ENCODE data around the gene NEK6.

NEK6 gene

DNA sequence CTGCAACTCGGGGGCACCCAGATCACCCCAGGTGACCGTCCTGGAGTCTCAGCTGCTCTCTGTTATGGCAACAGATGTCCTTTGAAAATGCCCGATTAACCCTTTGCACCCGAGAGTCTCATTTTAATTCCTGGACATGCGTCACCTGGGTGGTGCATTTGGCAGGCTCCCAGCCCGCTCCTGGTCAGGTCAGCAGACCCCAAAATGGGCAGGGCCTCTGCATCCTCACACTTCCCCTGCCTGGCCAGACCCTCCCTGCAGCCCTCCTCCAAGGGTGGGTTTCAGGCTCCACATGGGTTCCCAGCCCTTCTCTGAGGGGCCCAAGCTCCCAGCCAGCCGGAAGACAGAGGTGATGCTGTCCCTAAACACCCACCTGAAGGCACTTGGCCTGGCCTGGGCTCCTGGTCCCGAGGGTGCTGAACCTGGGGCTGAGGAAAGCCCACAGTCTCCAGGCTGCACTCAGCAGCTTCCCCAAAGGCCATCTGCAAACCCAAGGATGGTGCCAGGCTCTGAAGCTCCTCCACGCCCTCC, 88.1 kb downstream of the NEK6 start:
- ATAC-seq, result no peak

DNA sequence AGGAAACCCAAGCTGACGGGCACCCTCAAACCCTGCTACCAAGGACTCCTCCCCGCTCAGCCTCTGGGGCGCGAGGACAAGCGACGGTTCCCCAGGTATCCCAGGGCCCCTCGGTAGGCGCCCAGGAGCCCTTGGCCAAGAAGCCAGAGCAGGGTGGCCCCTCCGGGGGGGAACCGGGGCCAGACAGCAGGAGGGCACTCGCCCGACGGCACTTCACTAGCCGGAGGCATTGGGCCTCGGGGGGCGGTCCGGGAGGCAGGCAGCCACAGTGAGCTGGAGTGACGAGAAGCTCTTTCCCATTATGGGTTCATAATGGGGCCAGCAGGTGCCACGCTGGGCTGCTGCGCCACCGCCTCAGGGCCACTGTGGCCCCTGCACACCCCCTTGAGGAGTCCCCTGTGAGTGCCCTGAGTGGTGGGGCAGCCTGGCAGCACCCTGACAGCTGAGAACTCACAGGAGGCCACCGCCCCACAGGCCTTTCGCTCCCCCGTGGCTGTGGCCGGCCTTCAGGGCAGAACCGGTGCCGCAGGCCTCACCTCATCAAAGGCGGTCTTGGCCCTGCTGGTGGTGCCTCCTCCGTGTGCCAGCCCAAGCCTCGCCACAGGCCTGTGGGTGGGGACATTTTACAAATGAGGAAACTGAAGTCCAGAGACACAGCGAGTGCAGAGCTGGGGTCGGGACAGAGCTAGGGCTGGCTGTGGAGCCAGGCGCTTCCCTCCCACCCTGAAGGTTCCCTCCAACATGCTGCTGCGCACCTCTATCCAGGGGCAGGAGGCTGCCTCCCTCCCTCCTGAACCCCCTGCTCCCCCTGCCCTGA, 88.8 kb downstream of the NEK6 start:
- no peak for ATAC-seq

DNA sequence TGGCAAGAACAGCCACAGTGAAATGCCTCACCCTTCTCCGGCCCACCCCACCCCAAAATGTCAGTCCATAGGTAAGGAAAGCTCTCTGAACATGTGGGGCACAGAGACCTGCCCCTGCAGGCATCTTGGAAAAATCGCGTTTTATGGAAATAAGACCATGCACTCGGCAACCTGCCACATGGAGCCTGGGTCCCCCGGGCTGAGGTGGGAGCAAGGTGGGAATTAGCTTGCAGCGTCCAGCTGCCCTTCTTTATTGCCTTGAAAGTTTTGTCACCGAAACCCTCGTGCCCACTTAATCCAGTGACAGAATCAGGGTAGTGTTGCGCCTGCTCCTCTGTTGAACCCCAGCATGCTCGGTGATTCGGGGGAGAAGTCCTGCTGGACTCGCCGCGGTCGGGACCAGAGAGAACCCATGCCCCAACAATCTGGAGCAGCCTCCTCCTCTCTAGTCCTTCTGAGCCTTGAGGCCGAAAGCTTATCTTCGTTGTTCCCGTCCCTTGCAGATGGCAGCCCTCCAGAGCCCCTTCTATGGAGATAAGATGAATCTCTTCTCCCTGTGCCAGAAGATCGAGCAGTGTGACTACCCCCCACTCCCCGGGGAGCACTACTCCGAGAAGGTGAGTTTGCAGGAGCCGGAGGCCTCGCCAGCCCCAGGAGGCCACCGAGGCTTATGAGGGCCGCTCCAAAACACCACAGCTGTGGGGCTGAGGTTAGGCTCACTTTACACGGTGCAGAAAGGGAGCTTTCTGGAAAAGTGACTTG, 89.6 kb downstream of the NEK6 start:
- no peak for ATAC-seq

DNA sequence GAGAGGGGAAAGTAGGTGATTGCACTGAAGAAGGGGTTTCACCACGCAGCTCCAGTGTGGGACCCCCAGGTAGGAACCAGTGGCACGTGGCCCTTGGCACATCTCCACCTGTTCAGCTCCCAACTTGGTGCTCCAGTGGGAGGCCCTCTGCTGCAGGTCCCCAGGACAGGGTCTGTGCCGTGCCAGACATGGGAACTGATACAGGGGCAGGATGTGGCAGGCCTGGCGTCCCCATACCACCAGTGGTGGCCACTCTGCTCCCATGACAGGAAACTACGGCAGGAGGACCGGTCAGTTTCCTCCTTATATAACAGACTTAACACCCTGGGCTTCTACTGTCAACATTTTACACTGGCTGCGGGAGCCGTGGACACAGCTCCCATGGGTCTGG, 90.2 kb downstream of the NEK6 start:
- no peak for ATAC-seq

DNA sequence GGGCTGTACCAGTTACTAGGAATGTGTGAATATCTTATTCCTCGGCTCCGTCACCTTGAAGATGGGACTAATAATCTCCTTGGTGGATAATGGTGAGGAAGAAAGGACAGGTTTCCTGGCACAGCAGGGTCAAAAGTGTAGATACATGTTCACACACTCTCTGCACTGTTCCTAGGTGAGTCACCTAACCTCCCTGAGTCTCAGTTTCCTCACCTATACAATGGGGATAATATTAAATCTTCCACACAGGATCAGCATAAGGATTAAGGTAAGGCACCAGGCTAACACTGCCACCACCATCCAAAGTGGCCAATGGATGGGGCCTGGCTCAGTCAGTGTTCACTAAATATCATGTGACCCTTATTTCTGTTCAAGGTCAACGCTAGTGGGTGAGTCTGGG, 90.6 kb downstream of the NEK6 start:
- no peak for ATAC-seq

DNA sequence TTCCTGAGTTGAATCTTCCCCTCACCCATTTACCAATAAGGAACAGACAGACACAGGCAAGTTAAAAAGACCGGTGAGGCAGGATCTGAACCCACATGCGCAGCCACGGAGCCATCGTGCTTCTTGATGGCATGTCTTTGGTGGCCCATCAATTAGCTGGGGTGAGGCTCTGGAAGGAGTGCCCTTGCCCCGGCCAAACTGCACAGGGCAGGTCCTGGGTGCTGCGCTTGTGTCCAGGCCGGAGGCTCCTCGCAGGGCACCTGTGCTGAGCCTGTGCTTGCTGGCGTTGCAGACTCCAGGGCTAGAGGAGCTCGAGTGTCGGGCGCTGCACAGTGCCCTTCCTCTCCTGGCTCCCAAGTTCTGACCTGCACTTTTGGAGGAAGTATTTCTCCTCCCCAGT, 91.1 kb downstream of the NEK6 start:
- no peak for ATAC-seq

DNA sequence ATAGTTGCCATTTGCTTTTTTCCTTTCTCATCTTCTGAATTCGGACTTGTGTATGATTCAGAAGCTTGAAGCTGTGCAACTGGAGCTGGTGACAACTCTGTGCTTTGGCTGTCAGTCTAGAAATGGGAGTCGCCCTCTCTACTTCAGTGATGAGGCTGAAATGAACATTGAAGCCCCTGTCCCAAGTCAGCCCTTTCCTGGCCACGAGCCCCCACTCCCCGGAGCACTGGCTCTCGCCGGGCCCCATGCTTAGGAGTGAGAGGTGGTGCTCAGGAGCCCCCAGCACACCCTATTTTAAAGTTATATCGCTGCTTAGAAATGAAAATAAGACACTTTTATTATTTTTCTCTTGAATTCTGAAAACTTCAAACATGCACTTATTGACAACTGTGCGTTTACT, 91.5 kb downstream of the NEK6 start:
- no peak for ATAC-seq

DNA sequence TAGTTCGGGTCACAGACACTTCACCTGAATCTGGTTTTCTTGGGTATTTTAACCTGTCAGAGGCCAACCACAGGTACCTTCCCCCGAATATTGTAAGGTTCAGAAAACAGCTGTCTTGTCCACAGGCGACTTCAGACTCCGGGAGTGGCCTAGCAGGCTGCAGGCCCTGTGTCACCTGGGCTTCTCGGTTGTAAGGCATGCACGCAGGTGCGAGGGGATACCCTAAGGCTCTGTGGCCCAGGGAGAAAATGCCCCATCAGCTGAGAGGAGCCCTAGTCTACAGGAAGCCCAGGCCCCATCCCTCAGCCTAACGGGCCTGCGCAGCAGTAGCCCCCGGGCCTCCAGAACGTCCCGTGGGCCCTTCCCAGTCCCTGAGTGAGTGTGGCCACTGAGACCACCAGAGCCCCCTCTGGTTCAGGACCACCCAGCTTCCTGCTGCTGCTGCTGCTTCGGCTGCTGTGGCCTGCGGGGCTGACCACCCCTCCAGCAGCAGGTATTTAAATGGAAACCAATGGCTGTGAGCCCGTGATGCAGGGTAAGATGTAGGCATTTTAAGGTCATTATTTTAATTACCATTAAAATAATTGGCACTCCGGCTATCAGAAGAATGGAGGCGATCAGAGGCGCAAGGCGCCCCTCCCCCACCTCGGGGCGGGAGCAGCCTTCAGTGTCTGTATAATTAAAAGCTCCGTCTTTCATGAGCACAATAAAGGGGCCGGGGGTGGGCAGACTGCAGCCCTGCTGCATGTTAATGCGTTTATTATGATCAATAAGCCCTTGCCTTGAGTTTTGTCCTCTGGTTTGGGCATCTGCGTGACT, 92.1 kb downstream of the NEK6 start:
- no peak for ATAC-seq

DNA sequence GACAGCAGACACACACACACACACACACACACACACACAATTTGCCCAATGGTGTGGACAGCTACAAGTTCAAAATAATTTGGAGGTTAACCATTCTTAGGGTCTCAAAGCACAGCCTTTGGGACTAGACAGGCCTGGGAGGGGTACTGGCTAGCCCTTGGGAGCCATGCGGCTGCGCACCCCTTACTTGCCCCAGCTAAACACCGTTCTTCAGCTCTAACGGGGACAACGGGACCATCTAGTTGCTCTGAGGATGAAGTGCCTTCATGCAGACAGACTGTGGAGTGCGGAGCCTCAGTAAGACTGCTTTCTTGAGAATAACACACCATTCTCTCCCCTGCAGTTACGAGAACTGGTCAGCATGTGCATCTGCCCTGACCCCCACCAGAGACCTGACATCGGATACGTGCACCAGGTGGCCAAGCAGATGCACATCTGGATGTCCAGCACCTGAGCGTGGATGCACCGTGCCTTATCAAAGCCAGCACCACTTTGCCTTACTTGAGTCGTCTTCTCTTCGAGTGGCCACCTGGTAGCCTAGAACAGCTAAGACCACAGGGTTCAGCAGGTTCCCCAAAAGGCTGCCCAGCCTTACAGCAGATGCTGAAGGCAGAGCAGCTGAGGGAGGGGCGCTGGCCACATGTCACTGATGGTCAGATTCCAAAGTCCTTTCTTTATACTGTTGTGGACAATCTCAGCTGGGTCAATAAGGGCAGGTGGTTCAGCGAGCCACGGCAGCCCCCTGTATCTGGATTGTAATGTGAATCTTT, 92.9 kb downstream of the NEK6 start:
- ATAC-seq, result no peak

DNA sequence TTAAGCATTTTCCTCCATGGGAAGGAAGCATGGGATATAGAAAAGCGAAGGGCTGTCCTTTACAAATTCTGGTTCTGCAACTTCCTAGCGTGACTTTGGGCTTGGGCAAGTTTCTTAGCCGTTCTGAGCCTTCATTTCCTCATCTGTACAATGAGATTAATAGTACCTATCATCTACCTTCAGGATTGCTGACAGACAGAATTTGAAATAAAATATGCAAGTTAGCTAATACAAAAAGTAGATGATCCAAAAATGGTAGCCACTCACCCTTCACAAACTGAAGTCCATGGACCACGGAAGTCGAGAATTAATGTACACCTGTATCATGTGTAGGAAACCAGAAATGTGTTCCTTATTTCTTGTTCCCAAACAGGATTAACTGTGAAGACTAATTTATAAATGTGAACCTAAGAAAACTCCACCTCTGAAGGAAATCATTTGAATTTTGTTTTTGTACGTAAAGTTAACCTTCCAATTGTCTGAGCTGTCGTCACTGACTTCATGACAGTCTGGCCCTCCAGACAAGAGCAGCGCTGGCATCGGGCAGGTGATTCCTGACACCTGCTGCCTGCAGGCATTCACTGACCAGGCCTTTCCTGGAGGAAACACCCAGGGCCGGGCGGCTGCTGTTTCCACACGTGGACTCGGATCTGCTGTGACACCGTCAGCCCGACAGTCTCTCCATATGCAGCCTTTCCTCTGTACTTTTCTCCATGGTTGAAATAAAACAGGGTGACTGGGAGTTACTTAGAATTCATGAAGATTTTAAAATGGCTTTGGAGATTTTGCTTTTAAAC, 94.1 kb downstream of the NEK6 start:
- ATAC-seq, result no peak

DNA sequence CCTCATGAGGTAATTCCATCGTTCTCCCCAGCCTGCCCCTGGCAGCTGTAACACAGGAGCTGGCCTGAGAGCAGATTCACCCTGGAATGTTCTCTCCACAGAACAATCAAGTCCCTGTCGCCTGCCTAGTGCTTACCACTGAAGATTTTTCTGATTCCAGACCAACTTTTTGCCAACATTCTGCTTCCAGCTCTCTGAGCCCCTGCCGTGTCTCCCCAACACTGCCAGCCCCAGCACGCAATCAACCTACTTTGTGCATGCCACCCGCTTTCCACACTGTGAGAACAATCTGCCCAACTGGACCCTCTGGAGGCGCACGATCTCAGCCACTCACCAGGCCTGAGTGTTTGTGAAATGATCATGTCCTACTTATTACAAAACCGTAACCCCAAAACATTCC, 94.9 kb downstream of the NEK6 start:
- ATAC-seq, result no peak

DNA sequence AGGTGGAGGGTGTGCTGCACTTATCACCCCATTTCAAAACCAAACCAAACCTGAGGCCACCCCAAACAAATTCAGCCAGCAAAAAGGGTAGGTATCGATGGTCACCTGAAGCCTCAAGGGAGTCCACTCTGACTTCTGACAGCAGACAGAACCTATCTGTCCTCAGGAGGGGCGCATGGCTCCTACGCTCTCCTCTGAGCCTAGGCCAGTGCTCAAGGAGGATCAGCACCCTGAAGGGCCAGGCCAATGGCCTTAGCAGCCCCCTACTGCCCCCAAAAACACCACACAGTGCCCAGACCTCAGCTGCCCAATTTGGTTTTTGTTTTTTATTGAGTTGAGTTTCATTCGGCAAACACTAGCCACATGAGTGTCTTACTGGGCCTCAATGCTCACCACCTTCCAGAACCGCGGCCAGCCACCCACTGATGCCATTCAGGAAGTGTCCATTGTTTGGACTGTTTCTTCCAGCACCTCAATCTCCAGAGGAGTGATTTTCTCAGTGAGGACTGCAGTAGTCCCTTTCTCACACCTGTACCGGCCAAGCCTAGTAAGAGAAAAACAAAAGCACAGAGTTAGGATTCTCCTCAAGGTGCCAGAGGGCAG, 95.5 kb downstream of the NEK6 start:
- no peak for ATAC-seq

DNA sequence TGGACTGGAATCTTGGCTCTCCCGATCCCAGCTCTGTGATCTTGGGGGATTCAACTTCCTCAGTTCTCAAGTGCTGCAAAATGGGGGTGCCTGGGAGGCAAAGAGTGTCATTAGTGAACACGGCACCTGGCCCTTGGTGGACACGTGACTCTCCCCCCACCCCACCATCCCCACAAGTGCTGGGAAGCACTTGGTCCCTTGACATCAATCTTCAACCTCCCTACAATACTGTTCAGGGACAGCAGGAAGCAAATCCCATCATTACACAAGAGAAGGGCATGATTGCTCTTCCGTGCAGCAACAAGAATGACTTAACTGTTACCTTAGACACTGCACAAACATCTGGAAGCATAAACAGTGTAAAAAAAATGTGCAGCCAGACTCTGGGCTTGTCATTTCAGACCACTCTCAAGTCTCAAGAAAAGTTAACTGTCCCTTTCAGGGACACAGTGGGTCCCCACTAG, 96.1 kb downstream of the NEK6 start:
- ATAC-seq, result no peak

DNA sequence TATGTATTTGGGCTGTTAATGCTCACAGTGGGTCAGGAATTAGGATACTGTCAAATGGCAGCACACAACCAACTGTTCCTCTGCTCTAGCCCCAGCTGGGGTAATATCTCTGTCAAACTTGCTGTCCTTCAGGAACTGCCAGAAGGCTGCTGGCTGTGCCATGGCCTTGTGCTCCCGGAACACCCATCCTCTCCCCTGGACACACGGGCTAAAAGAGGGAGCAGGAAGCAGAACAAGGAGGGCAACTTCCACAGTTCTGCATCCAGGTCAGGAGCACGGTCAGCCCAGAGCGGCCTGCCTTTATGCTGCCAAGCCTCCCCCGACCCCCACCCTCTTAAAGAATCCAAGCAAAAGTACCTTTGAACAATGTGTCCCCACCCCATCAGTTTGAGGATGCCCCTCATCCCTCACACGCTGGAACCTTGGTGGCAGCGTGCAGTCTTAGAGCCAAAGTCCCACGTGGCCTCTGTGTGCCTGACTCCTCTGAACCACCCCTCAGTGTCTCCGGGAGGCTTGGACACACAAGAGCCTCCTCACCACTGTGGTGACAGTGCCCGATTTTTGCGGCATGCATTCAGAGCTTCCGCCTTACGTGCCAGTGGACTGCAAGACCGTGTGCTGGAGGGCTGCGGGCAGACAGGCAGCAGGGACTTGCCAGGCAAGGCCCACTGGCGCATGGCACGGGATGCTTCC, 96.7 kb downstream of the NEK6 start:
- no peak for ATAC-seq

DNA sequence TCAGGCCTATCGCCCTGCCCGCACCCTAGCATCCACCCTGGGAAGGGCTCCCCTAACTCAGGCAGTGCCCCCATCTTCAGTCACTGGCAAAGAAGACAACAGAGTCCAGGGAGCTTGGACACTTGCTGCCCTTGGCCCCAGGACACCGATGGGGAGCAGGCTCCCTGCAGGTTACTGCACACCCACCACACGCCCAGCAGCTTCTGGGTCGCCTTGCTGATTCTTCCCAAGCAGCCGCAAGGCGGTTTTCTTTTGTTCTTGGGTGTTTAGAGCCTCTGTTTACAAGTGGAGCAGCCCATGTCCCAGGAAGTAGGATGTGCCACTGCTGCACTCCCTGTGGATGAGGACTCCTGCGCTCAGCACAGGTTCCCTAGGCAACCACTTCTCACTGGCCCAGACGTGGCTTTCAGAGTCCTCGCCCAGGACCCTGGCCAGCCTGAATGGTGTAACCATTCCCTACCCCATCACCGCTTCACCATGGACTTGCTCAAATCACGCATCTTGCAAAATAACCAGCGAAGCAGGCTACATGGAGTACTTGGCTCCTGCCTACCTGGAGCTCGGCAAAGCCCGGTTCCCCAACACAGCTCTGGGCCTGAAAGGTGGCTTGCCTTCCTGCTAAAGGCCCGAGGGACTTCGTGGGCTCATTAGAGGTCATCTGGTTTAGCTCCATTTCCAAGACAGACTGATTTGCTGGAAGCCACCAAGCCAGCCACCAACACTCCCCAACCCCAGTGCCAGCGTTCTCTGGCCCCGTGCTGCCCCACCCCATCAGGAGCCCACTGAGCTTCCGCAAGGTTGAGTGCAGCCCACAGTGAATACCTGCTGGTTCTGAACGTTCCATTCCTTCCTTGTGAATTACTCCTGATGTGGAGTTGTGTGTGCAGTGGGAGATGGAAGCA, 97.5 kb downstream of the NEK6 start:
- ATAC-seq, result no peak

DNA sequence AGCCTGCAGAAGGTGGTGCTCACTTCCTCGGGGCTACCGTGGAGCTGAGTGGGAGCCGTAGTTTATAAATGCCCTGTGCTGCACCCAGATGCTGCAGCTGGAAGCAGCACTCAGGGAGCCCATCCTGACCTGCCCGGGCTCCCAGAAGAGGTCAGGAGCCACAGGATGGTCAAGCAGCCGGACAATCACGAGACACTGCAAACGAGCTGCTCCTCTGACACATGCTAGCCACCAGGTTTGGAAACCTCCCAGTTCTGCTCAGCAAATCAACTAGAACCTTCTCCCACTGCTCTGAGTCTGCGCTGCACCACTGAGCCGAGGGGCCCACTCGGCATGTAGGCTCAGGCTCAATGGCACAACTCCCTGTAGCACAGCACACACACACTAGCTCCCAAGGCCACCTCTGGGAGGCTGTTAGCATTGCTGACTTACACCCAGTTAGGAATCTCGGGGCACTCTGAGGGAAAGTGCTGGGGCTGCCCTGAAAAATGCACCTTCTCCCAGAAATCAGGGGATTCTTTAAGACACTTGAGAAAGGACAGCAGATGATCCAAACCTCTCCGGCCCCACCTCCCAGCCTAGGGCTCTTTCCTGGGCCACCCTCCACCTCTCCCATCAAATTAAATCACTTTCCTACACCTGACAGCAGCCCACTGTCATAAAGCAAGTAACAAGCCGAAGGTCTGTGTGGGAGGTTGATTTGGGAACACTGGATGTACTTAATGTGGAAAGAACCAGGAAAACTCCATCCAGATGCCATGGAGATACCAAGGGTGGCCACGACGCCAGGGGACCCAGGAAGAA, 98.4 kb downstream of the NEK6 start:
- no peak for ATAC-seq

DNA sequence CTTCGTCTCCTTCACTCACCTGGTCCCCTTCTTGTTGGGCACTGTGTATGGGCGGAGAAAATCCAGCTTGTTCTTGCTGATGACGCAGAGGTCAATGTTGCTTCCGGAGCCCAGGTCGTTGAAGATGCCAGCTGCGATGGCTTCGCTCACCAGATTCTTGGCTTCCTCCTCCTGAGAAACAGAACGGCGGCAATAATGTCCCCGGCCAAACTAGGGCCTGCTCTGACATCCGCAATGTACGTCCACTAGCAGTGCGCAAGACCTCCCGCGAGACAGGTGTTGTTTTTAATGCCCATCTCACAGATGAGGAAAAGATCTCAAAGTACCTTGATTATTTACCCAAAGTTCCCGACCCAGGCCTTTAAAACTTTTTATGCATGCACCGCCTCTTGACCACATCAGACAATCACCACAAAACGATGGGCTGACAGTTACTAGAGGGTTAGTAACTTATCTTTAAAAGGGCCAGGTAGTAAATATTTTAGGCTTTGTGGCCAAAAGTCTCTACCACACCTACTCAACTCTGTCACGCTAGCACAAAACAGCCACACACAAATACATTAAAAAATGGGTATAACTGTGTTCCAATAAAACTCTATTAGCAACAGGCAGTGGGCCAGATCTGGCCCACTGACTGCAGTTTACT, 99.1 kb downstream of the NEK6 start:
- ATAC-seq, result no peak

All from activated CD4-positive, CD25-positive, alpha-beta regulatory T cell treated with anti-CD3 and anti-CD28 coated beads, Interleukin-2, amount 50 U/mL, for 24 hours (primary cell).